Neutrophil (primary cell): ENCODE data around the gene SEMA3C.

Source experiments
- H3K27ac ChIP-seq: fragments of 200-600 bp; sonication (generic); 2 replicates; pipeline ENCODE4 v1.5.1; 2016; ENCODE audit warnings: mild to moderate bottlenecking, moderate library complexity
- H3K27me3 ChIP-seq: fragments of 200-600 bp; sonication (generic); 2 replicates; pipeline ENCODE4 v1.6.0; 2016; ENCODE audit warnings: mild to moderate bottlenecking
- H3K36me3 ChIP-seq: fragments of 200-600 bp; sonication (generic); 2 replicates; pipeline ENCODE4 v1.5.1; 2017
- H3K4me1 ChIP-seq, 2 experiments: fragments of 200-600 bp in 1 of 2; sonication (generic) in 1 of 2; 1 replicate in 1 of 2; 2 replicates in 1 of 2; pipeline versions ENCODE4 v1.5.1 to v1.6.1; 2013 to 2016; ENCODE audit warnings: low read depth in 1 of 2, low read length in 1 of 2, mild to moderate bottlenecking in 1 of 2, moderate library complexity in 1 of 2; ENCODE audit not compliant: control insufficient read depth in 1 of 2, insufficient read depth in 1 of 2
- H3K4me3 ChIP-seq, 2 experiments: fragments of 200-600 bp in 1 of 2; sonication (generic) in 1 of 2; 1 replicate in 1 of 2; 2 replicates in 1 of 2; pipeline ENCODE4 v1.5.1; 2013 to 2016; ENCODE audit warnings: low read depth in 1 of 2, low read length in 1 of 2, mild to moderate bottlenecking in 1 of 2, moderate library complexity in 1 of 2
- H3K9me3 ChIP-seq: fragments of 200-600 bp; sonication (generic); 2 replicates; pipeline ENCODE4 v1.5.1; 2016
- CTCF ChIP-seq: fragments of 200-600 bp; sonication (generic); IDR thresholded peaks from 2 replicates; pipeline ENCODE4 v1.5.1; 2016; ENCODE audit warnings: antibody characterized with exemption

The SEMA3C gene

GRCh38 chr7:80923211-80923612 is 4.4 kb upstream of the SEMA3C start:
- Histone ChIP-seq H3K4me1 (peaks cover 0 to 26% of the 10 kb centered on the region in 2 experiments), H3K4me3 (no peak overlapping the region), H3K36me3 (no peaks in the 10 kb centered on the region), H3K27me3 (peaks cover 23% of the 10 kb centered on the region), H3K27ac (no peak overlapping the region), H3K9me3 (no peaks in the 10 kb centered on the region)
- no peak for TF ChIP-seq CTCF

- TF ChIP-seq CTCF: no peak
- Histone ChIP-seq H3K4me3 (no peak overlapping the region), H3K36me3 (no peaks in the 10 kb centered on the region), H3K27me3 (peaks cover 31% of the 10 kb centered on the region), H3K9me3 (no peaks in the 10 kb centered on the region), H3K27ac (peak overlapping the region; percentile 57), H3K4me1 (peaks cover 0 to 26% of the 10 kb centered on the region in 2 experiments)
Observed at GRCh38 chr7:80922253-80923049, 3.6 kb upstream of the SEMA3C start.

GRCh38 chr7:80921130-80921529 is 2.3 kb upstream of the SEMA3C start:
- Histone ChIP-seq H3K36me3 (no peaks in the 10 kb centered on the region), H3K27ac (no peak overlapping the region), H3K4me3 (no peak overlapping the region), H3K4me1 (peaks cover 0 to 26% of the 10 kb centered on the region in 2 experiments), H3K27me3 (peaks cover 44% of the 10 kb centered on the region), H3K9me3 (no peaks in the 10 kb centered on the region)
- TF ChIP-seq CTCF: no peak

GRCh38 chr7:80918399-80918798 is 452 bp downstream of the SEMA3C start:
- H3K4me3 ChIP-seq: peak overlapping the region; percentile 65 to 68
- H3K27me3 ChIP-seq: peaks cover 62% of the 10 kb centered on the region
- H3K36me3 ChIP-seq: no peaks in the 10 kb centered on the region
- TF ChIP-seq CTCF: no peak
- H3K27ac ChIP-seq: peak overlapping the region; percentile 66
- no peaks in the 10 kb centered on the region for H3K9me3 ChIP-seq
- peaks cover 0 to 26% of the 10 kb centered on the region in 2 experiments for H3K4me1 ChIP-seq

GRCh38 chr7:80916770-80917741 is 1.8 kb downstream of the SEMA3C start:
- TF ChIP-seq CTCF: no peak
- peaks cover 62% of the 10 kb centered on the region for H3K27me3 ChIP-seq
- peaks cover 0 to 18% of the 10 kb centered on the region in 2 experiments for H3K4me1 ChIP-seq
- no peaks in the 10 kb centered on the region for H3K9me3 ChIP-seq
- H3K36me3 ChIP-seq: no peaks in the 10 kb centered on the region
- no peak overlapping the region for H3K4me3 ChIP-seq
- H3K27ac ChIP-seq: no peak overlapping the region
